Endodermal cell (in vitro differentiated cells): ENCODE measurements around the gene CSTPP1. TPM values are rescaled to one million over a fixed set of nuclear protein-coding genes. Genes with fewer than 3 reads are reported as not detected.

ENCODE experiments used
- DNase-seq: peaks from one replicate; pipeline ENCODE4 v3.0.0-alpha.2; 2017
- H3K27ac ChIP-seq: 2 replicates; pipeline ENCODE4 v1.5.1; 2013; ENCODE audit warnings: mild to moderate bottlenecking, low read depth, low read length, moderate library complexity
- H3K27me3 ChIP-seq: 2 replicates; pipeline ENCODE4 v1.6.1; 2013; ENCODE audit warnings: mild to moderate bottlenecking, low read length, moderate library complexity; ENCODE audit not compliant: insufficient read depth, control insufficient read depth, poor library complexity, severe bottlenecking
- H3K36me3 ChIP-seq: 2 replicates; pipeline ENCODE4 v1.7.0; 2013; ENCODE audit warnings: mild to moderate bottlenecking, low read length, moderate library complexity; ENCODE audit not compliant: control insufficient read depth, insufficient read depth
- H3K4me1 ChIP-seq: one replicate; pipeline ENCODE4 v1.7.0; 2013; ENCODE audit warnings: low read length; ENCODE audit not compliant: control insufficient read depth, insufficient read depth
- H3K4me3 ChIP-seq: 2 replicates; pipeline ENCODE4 v1.5.1; 2013; ENCODE audit warnings: mild to moderate bottlenecking, low read length, moderate library complexity
- H3K9ac ChIP-seq: 2 replicates; pipeline ENCODE4 v1.6.1; 2013; ENCODE audit warnings: mild to moderate bottlenecking, low read length, moderate library complexity; ENCODE audit not compliant: poor library complexity, severe bottlenecking; ENCODE audit errors: extremely low read depth
- H3K9me3 ChIP-seq: 2 replicates; pipeline ENCODE4 v1.6.1; 2013; ENCODE audit warnings: mild to moderate bottlenecking, low read length, moderate library complexity; ENCODE audit not compliant: control insufficient read depth
- H3K27ac Mint-ChIP-seq: 2 replicates; pipeline ENCODE4 v1.8.0; 2020; ENCODE audit warnings: mixed read lengths
- H3K27me3 Mint-ChIP-seq: 2 replicates; pipeline ENCODE4 v1.8.0; 2021; ENCODE audit warnings: mild to moderate bottlenecking, mixed read lengths; ENCODE audit not compliant: insufficient read depth
- H3K36me3 Mint-ChIP-seq: 2 replicates; pipeline ENCODE4 v1.8.0; 2020; ENCODE audit warnings: low read depth, mixed read lengths
- H3K4me1 Mint-ChIP-seq: 2 replicates; pipeline ENCODE4 v1.8.0; 2020; ENCODE audit warnings: mixed read lengths
- H3K4me3 Mint-ChIP-seq: 2 replicates; pipeline ENCODE4 v1.8.0; 2020; ENCODE audit warnings: mild to moderate bottlenecking, moderate library complexity, mixed read lengths
- H3K9me3 Mint-ChIP-seq: 2 replicates; pipeline ENCODE4 v1.8.0; 2020; ENCODE audit warnings: mild to moderate bottlenecking, mixed read lengths
- CTCF ChIP-seq: fragments of 200-600 bp; sonication (generic); conservative IDR thresholded peaks from 2 replicates; pipeline ENCODE4 v1.5.0; 2021; ENCODE audit warnings: antibody characterized with exemption, mild to moderate bottlenecking
- WGBS, 2 experiments: methylation state at CpG; one replicate each; pipeline versions ENCODE4 v1.1.5 to v1.1.7; 2013; ENCODE audit warnings: missing lambda C conversion rate in 2 of 2, mixed read lengths in 1 of 2; ENCODE audit not compliant: insufficient coverage in 1 of 2, insufficient read length in 1 of 2; 5-methylcytosine and 5-hydroxymethylcytosine counted together
- total RNA-seq, 2 donors: library from RNA; stranded (reverse); fragmentation: NEBNext Ultra II Directional in 1 of 2; extraction: Animal tissue kit (Norgen Biotek cat#: 25700) in 1 of 2; gene quantifications; 2 replicates in 1 of 2; 3 replicates in 1 of 2; pipeline ENCODE4 v1.2.1, GENCODE V29; 2021

CSTPP1 gene
- total RNA-seq, 2 donors from 2014 or later: 46.7 to 57.6 TPM

- no peaks in the 10 kb centered on the region for H3K9me3 Mint-ChIP-seq
- no peaks in the 10 kb centered on the region for H3K9me3 ChIP-seq
- no peaks in the 10 kb centered on the region for H3K27me3 Mint-ChIP-seq
- H3K4me1 Mint-ChIP-seq: no peaks in the 10 kb centered on the region
- no peaks in the 10 kb centered on the region for H3K36me3 ChIP-seq
- DNase-seq: no peak
- no peak overlapping the region for H3K4me3 ChIP-seq
- H3K27me3 ChIP-seq: no peaks in the 10 kb centered on the region
- no peak overlapping the region for H3K27ac Mint-ChIP-seq
- H3K4me1 ChIP-seq: no peaks in the 10 kb centered on the region
- peaks cover 24% of the 10 kb centered on the region for H3K36me3 Mint-ChIP-seq
- TF ChIP-seq CTCF: no peak
- WGBS, 2 experiments: 90 to 100% methylated on average over 6 to 7 of the region's 7 CpGs
- H3K27ac ChIP-seq: no peak overlapping the region
- H3K9ac ChIP-seq: no peak overlapping the region
- no peak overlapping the region for H3K4me3 Mint-ChIP-seq
These were observed 47.3 kb upstream of the CSTPP1 start for GRCh38 chr11:46889251-46889650.

DNA sequence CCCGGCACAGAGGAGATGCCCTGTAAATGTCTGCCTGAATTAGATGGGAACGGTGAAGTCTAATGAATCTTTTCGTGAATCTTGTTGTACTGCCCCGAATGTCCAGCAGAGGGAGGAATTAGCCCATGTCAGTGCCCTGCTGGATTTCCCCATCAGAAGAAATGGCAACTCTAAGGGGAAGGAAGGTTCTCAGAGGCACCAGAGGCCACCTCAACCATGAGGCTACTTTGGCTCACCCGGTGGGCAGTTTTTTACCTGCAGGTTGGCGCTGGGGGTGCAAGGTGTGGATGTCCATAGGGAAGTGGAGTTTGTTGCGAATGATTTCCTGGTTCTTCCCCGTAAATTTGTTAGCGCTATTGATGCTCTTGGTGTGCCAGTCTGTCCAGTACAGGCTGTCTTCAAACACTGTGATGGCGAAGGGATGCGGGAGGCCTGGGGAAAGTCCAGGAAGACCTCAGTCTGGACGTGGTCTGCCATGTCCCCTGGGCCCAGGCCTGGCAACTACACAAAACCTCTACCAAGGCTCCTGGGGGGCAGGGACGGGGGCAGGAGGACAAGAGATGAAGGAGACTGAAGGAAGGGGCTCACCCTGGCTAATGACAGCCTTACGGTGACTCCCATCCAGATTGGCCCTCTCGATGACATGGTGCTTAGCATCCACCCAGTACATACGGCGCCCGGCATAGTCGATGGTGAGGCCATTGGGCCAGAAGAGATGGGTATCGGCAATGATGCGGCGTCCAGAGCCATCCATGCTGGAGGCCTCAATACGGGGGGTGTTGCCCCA lies 46.7 kb upstream of the CSTPP1 start:
- Mint-ChIP-seq H3K4me3 (no peak overlapping the region), H3K9me3 (no peaks in the 10 kb centered on the region), H3K27ac (no peak overlapping the region), H3K27me3 (no peaks in the 10 kb centered on the region), H3K36me3 (peaks cover 22% of the 10 kb centered on the region), H3K4me1 (no peaks in the 10 kb centered on the region)
- Histone ChIP-seq H3K36me3 (no peaks in the 10 kb centered on the region), H3K27ac (no peak overlapping the region), H3K9ac (no peak overlapping the region), H3K27me3 (no peaks in the 10 kb centered on the region), H3K4me1 (no peaks in the 10 kb centered on the region), H3K4me3 (no peak overlapping the region), H3K9me3 (no peaks in the 10 kb centered on the region)
- peak; percentile 92 for TF ChIP-seq CTCF
- 76% methylated on average over 21 to 23 of the region's 23 CpGs for WGBS, 2 experiments
- DNase-seq: peak; percentile 92

DNA sequence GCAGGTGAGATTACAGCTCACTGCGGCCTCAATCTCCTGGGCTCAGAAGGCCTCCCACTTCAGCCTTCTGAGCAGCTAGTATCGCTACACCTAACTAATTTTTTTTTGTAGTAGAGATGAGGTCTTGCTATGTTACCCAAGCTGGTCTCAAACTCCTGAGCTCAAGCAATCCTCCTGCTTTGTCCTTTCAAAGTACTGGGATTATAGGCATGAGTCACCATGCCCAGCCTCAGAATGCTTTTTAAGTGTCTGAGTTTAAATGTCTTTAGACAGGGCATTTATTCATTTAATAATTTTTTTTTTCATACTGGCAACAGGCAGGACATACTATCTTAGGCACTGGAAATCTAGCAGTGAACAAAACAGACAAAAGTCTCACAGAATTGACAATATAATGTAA lies 45.9 kb upstream of the CSTPP1 start:
- no peak for TF ChIP-seq CTCF
- peaks cover 1% of the 10 kb centered on the region for H3K36me3 ChIP-seq
- H3K27me3 ChIP-seq: no peaks in the 10 kb centered on the region
- peaks cover 26% of the 10 kb centered on the region for H3K36me3 Mint-ChIP-seq
- H3K27me3 Mint-ChIP-seq: no peaks in the 10 kb centered on the region
- WGBS, 2 experiments: 85 to 100% methylated on average over 2 of the region's 2 CpGs
- H3K27ac ChIP-seq: no peak overlapping the region
- no peaks in the 10 kb centered on the region for H3K4me1 ChIP-seq
- no peak overlapping the region for H3K9ac ChIP-seq
- H3K27ac Mint-ChIP-seq: no peak overlapping the region
- DNase-seq: no peak
- H3K4me3 ChIP-seq: no peak overlapping the region
- no peaks in the 10 kb centered on the region for H3K4me1 Mint-ChIP-seq
- H3K9me3 Mint-ChIP-seq: no peaks in the 10 kb centered on the region
- no peaks in the 10 kb centered on the region for H3K9me3 ChIP-seq
- no peak overlapping the region for H3K4me3 Mint-ChIP-seq
